Measurements from ENCODE around the gene CHCHD6.
"Not testable (repeated sequence)": the region's sequence is repeated elsewhere in the genome, so short reads cannot be mapped to it uniquely, and the experiment has no call there.

Gene CHCHD6

DNA sequence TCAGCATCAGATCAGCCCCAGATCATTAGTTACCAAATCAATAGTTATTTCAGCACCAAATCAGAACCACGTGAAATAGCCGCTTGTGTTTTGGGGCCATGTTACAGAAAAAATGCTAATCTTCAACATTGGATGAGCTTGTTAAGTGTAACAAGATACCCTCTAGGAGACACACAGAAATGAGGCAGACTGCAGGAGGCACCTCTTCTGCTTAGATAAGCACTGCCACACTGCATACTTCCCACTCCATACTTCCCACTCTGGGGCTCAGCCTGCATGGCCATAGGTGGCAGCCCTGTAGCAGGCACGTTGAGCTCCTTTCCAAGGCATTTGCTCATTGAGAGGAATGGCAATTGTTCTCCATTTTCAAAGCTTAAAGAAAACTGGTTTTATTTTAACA is 73.3 kb downstream of the CHCHD6 start:
- Histone ChIP-seq H3K36me3 (no peaks in the 10 kb centered on the region; the same call in 1 of the 2 replicates), H3K9ac (no peak overlapping the region), H3K4me3 (no peak overlapping the region), H3K9me3 (peaks cover 11% of the 10 kb centered on the region), H3K27me3 (no peaks in the 10 kb centered on the region), H3K4me2 (no peak overlapping the region), H3K27ac (no peak overlapping the region), H3K4me1 (peaks cover 7% of the 10 kb centered on the region), H4K20me1 (0 out of 2 replicates have a peak, but pooled peaks cover 10% of the 10 kb centered on the region)
- TF ChIP-seq Cebpa-rat (IDR thresholded peaks at IDR 0.05), result no peak

DNA sequence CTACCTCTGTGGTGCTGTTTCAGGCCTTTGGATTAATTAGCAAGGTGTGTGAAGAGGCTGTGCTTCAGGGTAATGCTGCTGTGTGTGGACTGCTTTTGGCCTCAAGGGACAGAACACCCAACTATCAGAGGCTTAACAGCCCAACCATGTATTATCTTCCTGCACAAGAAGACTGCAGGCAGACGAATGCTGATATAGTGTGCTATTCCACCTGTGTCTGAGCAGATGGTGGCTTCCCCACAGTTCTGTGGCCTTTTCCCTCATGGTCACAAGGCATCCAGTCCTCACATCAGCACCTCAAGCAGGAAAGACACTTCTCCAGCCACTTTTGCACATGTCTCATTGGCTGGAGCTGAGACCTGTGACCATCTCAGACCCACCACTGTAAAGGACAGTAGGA is 76.6 kb downstream of the CHCHD6 start:
- no peak for TF ChIP-seq Cebpa-rat (IDR thresholded peaks at IDR 0.05)
- Histone ChIP-seq H3K9ac (no peak overlapping the region), H4K20me1 (0 out of 2 replicates have a peak, but pooled peaks cover 6% of the 10 kb centered on the region), H3K4me3 (no peak overlapping the region), H3K4me1 (peaks cover 10% of the 10 kb centered on the region; the same call in 1 of the 2 replicates), H3K36me3 (no peaks in the 10 kb centered on the region; the same call in 1 of the 2 replicates), H3K4me2 (no peak overlapping the region), H3K27ac (no peak overlapping the region), H3K9me3 (no peaks in the 10 kb centered on the region), H3K27me3 (no peaks in the 10 kb centered on the region)

DNA sequence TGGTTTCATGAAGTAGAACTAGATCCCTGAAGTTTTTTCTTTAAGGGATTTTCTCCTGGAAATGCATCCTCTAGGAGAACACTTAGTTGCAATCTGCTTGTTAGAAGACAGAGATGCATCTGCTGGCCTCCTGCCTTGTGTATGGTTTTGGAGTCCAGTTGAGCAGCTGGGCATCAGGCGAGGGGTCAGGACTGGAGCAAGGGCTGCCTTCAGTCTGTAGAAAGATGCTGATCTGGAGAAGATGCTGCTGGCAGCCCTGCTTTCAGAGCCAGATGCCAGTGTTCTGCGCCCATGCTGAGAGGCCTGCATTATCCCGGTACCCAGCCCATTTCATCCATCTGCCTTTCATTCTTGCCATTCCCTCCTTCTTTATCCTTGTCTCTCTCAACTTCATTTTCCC is 77.4 kb downstream of the CHCHD6 start:
- no peaks in the 10 kb centered on the region for H3K27me3 ChIP-seq
- H3K4me1 ChIP-seq, result peaks cover 9% of the 10 kb centered on the region; the same call in 1 of the 2 replicates
- H4K20me1 ChIP-seq, result 0 out of 2 replicates have a peak, but pooled peaks cover 4% of the 10 kb centered on the region
- no peak overlapping the region for H3K9ac ChIP-seq
- no peaks in the 10 kb centered on the region for H3K9me3 ChIP-seq
- no peak overlapping the region for H3K4me2 ChIP-seq
- no peak overlapping the region for H3K4me3 ChIP-seq
- TF ChIP-seq Cebpa-rat (IDR thresholded peaks at IDR 0.05), result no peak
- H3K36me3 ChIP-seq, result no peaks in the 10 kb centered on the region; the same call in 1 of the 2 replicates
- no peak overlapping the region for H3K27ac ChIP-seq

DNA sequence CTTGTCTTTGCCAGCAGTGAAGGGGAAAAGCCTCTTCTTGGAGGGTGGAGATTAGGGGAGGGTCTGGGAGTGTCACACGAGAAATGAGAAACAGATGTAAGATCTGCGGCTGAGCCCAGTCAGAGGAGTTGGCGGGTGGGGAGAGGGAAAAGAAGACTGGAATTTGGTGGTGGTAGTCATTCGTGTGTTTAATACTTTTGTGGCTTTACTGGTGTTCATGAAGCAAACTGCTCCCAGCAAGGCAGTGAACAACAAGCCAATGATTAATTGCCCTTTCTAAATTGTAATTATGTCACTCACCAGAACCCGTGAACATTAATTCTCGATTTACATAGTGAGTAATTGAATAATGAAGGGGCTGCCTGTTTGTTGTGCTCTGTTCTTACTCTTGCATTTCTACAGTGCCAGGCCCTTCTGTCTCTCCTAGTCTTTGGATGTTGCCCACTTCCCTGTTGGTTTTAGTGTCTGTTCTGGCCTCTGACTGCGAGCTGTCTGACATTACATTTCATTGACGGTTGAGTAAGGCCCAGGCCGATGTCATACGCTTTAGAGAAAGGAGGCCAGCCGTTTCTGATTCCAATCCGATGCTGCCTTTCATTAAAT is 78.0 kb downstream of the CHCHD6 start:
- Histone ChIP-seq H3K9ac (no peak overlapping the region), H3K27me3 (no peaks in the 10 kb centered on the region), H4K20me1 (0 out of 2 replicates have a peak, but pooled peaks cover 4% of the 10 kb centered on the region), H3K4me1 (peaks cover 9% of the 10 kb centered on the region; the same call in 1 of the 2 replicates), H3K4me3 (no peak overlapping the region), H3K4me2 (no peak overlapping the region), H3K9me3 (no peaks in the 10 kb centered on the region), H3K36me3 (no peaks in the 10 kb centered on the region; the same call in 1 of the 2 replicates), H3K27ac (no peak overlapping the region)
- no peak for TF ChIP-seq Cebpa-rat (IDR thresholded peaks at IDR 0.05)

DNA sequence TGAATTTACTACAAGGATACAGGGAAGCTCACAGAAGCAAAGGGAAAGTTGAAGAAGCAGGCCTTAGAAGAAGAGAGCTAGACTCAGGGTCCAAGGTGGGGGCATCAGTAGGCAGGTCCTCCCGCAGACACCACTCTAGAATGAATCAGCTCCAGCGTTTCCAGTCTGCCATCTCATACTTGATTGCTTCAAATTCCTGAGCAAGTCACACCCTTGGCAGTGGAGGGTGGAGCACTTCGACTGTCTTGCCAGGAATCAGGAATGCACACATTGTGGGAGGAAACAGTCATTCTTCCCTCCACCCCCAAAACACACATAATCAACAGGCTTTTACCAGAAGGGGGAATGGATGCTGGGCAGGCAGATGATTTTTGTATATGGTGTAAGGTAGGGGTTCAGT is 78.5 kb downstream of the CHCHD6 start:
- Histone ChIP-seq H3K27me3 (no peaks in the 10 kb centered on the region), H3K36me3 (no peaks in the 10 kb centered on the region; the same call in 1 of the 2 replicates), H3K4me1 (peaks cover 9% of the 10 kb centered on the region; the same call in 1 of the 2 replicates), H3K9me3 (no peaks in the 10 kb centered on the region), H3K27ac (no peak overlapping the region), H3K4me2 (no peak overlapping the region), H3K4me3 (no peak overlapping the region), H3K9ac (no peak overlapping the region), H4K20me1 (0 out of 2 replicates have a peak, but pooled peaks cover 4% of the 10 kb centered on the region)
- TF ChIP-seq Cebpa-rat (IDR thresholded peaks at IDR 0.05), result no peak

DNA sequence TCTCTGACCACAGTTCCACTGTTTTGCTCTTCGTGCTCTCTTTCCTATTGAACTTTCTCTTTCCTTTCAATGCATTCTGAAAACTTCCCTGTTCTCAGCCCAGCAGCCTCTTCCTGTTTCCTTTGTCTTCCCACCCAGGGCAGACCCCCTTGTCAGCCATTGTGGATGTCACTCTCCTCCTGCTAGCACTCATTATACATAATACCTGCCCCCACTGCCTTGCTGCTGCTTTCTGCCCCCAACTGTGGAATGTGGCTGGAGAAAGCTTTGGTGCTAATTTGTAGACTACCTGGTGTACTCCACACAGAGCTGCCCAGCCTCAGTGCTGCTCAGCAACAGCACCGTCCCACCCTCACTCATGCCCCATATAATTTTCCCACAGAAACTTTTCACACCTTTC is 80.2 kb downstream of the CHCHD6 start:
- TF ChIP-seq Cebpa-rat (IDR thresholded peaks at IDR 0.05), result no peak
- no peaks in the 10 kb centered on the region for H3K27me3 ChIP-seq
- H4K20me1 ChIP-seq, result 0 out of 2 replicates have a peak, but pooled peaks cover 4% of the 10 kb centered on the region
- H3K9me3 ChIP-seq, result 0 out of 2 replicates have a peak, but pooled peaks cover under 1% of the 10 kb centered on the region
- no peaks in the 10 kb centered on the region; the same call in 1 of the 2 replicates for H3K36me3 ChIP-seq
- H3K9ac ChIP-seq, result no peak overlapping the region
- H3K27ac ChIP-seq, result no peak overlapping the region
- H3K4me3 ChIP-seq, result no peak overlapping the region
- peak overlapping the region; percentile 27; the same call in 1 of the 2 replicates for H3K4me2 ChIP-seq
- H3K4me1 ChIP-seq, result peaks cover 9% of the 10 kb centered on the region; the same call in 1 of the 2 replicates

DNA sequence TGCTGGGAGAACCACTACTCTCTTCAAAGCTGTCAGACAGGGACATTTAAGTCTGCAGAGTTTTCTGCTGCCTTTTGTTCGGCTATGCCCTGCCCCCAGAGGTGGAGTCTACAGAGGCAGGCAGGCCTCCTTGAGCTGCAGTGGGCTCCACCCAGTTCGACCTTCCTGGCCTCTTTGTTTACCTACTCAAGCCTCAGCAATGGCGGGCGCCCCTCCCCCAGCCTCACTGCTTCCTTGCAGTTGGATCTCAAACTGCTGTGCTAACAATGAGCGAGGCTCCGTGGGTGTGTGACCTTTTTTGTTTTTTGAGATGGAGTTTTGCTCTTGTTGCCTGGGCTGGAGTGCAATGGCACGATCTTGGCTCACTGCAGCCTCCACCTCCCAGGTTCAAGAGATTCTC is 87.3 kb downstream of the CHCHD6 start:
- not testable (repeated sequence) for H4K20me1 ChIP-seq, H3K4me3 ChIP-seq, H3K27me3 ChIP-seq, H3K9ac ChIP-seq, H3K4me1 ChIP-seq, H3K4me2 ChIP-seq, H3K36me3 ChIP-seq, H3K27ac ChIP-seq
- H3K9me3 ChIP-seq, result peaks cover 32% of the 10 kb centered on the region

DNA sequence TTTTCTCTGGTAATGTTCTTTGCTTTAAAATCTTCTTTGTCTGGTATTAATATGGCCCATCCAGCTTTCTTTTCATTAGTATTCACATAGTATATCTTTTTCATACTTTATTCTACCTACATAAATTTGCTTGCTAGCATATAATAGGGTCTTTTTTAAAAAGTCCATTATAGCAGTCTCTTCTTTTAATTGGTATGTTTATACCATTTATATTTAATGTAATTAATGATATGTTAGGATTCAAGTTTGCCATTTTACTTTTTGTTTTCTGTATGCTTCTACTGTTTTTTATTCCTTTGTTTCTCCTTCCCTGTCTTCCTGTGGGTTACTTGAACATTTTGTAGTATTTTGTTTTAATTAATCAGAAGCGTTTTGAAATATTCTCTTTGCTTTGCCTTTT is 89.0 kb downstream of the CHCHD6 start:
- Histone ChIP-seq H3K9me3 (peaks cover 32% of the 10 kb centered on the region), H3K4me1 (no peaks in the 10 kb centered on the region), H3K27me3 (no peaks in the 10 kb centered on the region), H4K20me1 (no peaks in the 10 kb centered on the region), H3K36me3 (peaks cover 3% of the 10 kb centered on the region; the same call in 1 of the 2 replicates), H3K4me3 (no peak overlapping the region), H3K4me2 (no peak overlapping the region), H3K9ac (no peak overlapping the region), H3K27ac (no peak overlapping the region)
- TF ChIP-seq Cebpa-rat (IDR thresholded peaks at IDR 0.05), result no peak

DNA sequence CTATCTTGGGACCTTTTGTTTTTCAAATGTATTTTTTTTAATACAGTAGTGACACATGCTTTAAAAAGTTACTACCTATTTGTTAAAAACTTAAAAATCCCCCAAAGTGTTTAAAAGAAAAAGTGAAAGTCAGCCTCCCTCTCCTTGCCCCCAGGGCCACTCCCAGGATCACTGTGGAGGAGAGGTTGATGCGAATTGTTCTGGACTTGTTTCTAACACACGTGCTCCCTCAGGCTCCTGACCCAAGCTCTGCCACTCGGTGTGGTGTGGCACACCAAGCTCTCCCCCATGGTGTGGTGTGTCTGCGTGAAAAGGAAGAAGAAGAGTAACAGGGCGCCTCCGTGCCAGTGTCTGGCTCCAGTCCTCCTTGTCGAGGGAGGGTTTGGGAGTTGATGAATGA is 93.5 kb downstream of the CHCHD6 start:
- no peak for TF ChIP-seq Cebpa-rat (IDR thresholded peaks at IDR 0.05)
- Histone ChIP-seq H3K4me1 (0 out of 2 replicates have a peak, but pooled peaks cover 13% of the 10 kb centered on the region), H4K20me1 (no peaks in the 10 kb centered on the region), H3K4me2 (no peak overlapping the region), H3K4me3 (no peak overlapping the region), H3K9ac (no peak overlapping the region), H3K36me3 (peaks cover 21% of the 10 kb centered on the region), H3K9me3 (peaks cover 33% of the 10 kb centered on the region), H3K27me3 (no peaks in the 10 kb centered on the region), H3K27ac (no peak overlapping the region)

DNA sequence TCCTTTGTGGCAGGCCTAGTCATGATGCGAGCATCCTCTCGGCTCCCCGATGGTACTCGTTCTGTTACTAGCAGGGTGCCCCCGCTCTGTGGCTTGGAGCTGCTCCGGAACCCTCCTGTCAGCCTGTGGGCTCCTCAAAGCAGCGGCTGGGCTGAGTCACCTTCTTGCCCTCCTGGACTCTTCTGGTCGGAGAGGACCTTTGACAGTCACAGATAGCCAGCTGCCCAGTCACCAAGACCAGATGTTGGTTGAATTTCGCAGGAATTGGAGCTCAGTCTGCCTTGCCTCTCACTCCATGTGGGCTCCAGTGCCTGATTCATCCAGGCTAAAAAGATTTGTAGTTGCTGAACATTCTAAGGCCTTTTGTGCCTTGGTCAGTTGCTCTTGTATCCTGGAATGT is 94.5 kb downstream of the CHCHD6 start:
- TF ChIP-seq Cebpa-rat (IDR thresholded peaks at IDR 0.05), result no peak
- H3K27me3 ChIP-seq, result no peaks in the 10 kb centered on the region
- no peak overlapping the region for H3K4me2 ChIP-seq
- no peaks in the 10 kb centered on the region for H4K20me1 ChIP-seq
- H3K36me3 ChIP-seq, result peaks cover 21% of the 10 kb centered on the region
- no peak overlapping the region for H3K9ac ChIP-seq
- no peak overlapping the region for H3K27ac ChIP-seq
- H3K4me1 ChIP-seq, result 0 out of 2 replicates have a peak, but pooled peaks cover 13% of the 10 kb centered on the region
- H3K4me3 ChIP-seq, result no peak overlapping the region
- H3K9me3 ChIP-seq, result peaks cover 24% of the 10 kb centered on the region
